IMR-90 (cell line): ENCODE results near the gene HLA-DPA1. TPM values are rescaled to one million over a fixed set of nuclear protein-coding genes. Genes with fewer than 3 reads are reported as not detected.

ENCODE experiments used
- ATAC-seq: fragments of 200-7000 bp; cut with Tn5 transposase; 2 replicates; pipeline ENCODE4 v1.9.1; 2020; ENCODE audit warnings: low read depth, mild to moderate bottlenecking, moderate library complexity
- BruUV-seq: library from RNA; stranded (reverse); fragments of 400-500 nt; replicated peaks from 2 replicates; lab custom pipeline; 2021; lab: Mats Ljungman, UMichigan
- CTCF ChIA-PET: fragments of 300-600 bp; formaldehyde crosslinking; extraction: SDS; loops from one replicate; lab custom pipeline; 2021; ENCODE audit warnings: antibody characterized with exemption; lab: Yijun Ruan, JAX
- POLR2A ChIA-PET: fragments of 300-600 bp; sonication (Branson Sonifier 250); formaldehyde crosslinking; loops from one replicate; lab custom pipeline; 2022; ENCODE audit warnings: antibody characterized with exemption; ENCODE audit not compliant: unreplicated experiment; lab: Charles Lee
- DNase-seq: peaks from one replicate; pipeline ENCODE4 v3.0.0; 2013
- H2AFZ ChIP-seq: replicated peaks from 2 replicates; pipeline ENCODE3; 2013; ENCODE audit warnings: low read length, mild to moderate bottlenecking; ENCODE audit not compliant: poor library complexity
- H2AK5ac ChIP-seq: 2 replicates; pipeline ENCODE4 v1.6.1; 2013; ENCODE audit warnings: low read depth, low read length, inconsistent platforms
- H2AK9ac ChIP-seq: replicated peaks from 2 replicates; pipeline ENCODE3; 2013; ENCODE audit warnings: mild to moderate bottlenecking, low read depth, low read length, moderate library complexity; ENCODE audit not compliant: poor library complexity
- H2BK120ac ChIP-seq: 2 replicates; pipeline ENCODE4 v1.6.1; 2013; ENCODE audit warnings: low read depth, low read length, inconsistent platforms
- H2BK15ac ChIP-seq: 3 replicates; pipeline ENCODE4 v1.6.1; 2013; ENCODE audit warnings: low read depth, low read length, inconsistent platforms
- H2BK20ac ChIP-seq: 2 replicates; pipeline ENCODE4 v1.6.1; 2013; ENCODE audit warnings: low read depth, mild to moderate bottlenecking, inconsistent platforms, low read length, moderate library complexity
- H2BK5ac ChIP-seq: 2 replicates; pipeline ENCODE4 v1.6.1; 2013; ENCODE audit warnings: mild to moderate bottlenecking, low read depth, low read length, inconsistent platforms; ENCODE audit not compliant: poor library complexity, severe bottlenecking
- H3K14ac ChIP-seq: replicated peaks from 2 replicates; pipeline ENCODE4 v1.6.1; 2013; ENCODE audit warnings: low read depth, low read length, inconsistent platforms
- H3K18ac ChIP-seq: 2 replicates; pipeline ENCODE4 v1.6.1; 2013; ENCODE audit warnings: low read depth, low read length, control low read depth
- H3K23ac ChIP-seq: 2 replicates; pipeline ENCODE4 v1.6.1; 2013; ENCODE audit warnings: low read depth, low read length, inconsistent platforms
- H3K27ac ChIP-seq: 2 replicates; pipeline ENCODE4 v1.5.1; 2013; ENCODE audit warnings: mild to moderate bottlenecking, control low read depth, low read length; ENCODE audit not compliant: insufficient read depth
- H3K27me3 ChIP-seq: 2 replicates; pipeline ENCODE4 v1.6.1; 2013; ENCODE audit warnings: low read length; ENCODE audit not compliant: control insufficient read depth, insufficient read depth
- H3K36me3 ChIP-seq: 2 replicates; pipeline ENCODE4 v1.6.1; 2013; ENCODE audit warnings: low read length, mixed read lengths; ENCODE audit not compliant: control insufficient read depth, insufficient read depth
- H3K4ac ChIP-seq: 2 replicates; pipeline ENCODE4 v1.6.1; 2013; ENCODE audit warnings: low read depth, low read length, inconsistent platforms
- H3K4me1 ChIP-seq: 2 replicates; pipeline ENCODE4 v1.6.1; 2013; ENCODE audit warnings: low read length, mixed read lengths; ENCODE audit not compliant: control insufficient read depth, insufficient read depth
- H3K4me2 ChIP-seq: 2 replicates; pipeline ENCODE4 v1.6.1; 2013; ENCODE audit warnings: low read depth, mild to moderate bottlenecking, control low read depth, low read length, moderate library complexity
- H3K4me3 ChIP-seq: 2 replicates; pipeline ENCODE4 v1.5.1; 2013; ENCODE audit warnings: low read depth, mild to moderate bottlenecking, control low read depth, low read length, moderate library complexity; ENCODE audit not compliant: insufficient read depth
- H3K56ac ChIP-seq: 2 replicates; pipeline ENCODE4 v1.6.1; 2013; ENCODE audit warnings: low read length, inconsistent platforms; ENCODE audit not compliant: insufficient read depth; ENCODE audit errors: extremely low read depth
- H3K79me1 ChIP-seq, 2 experiments: 2 replicates each; pipeline ENCODE4 v1.6.1; 2013; ENCODE audit warnings: low read length in 2 of 2, inconsistent platforms in 1 of 2, low read depth in 1 of 2
- H3K9ac ChIP-seq: 2 replicates; pipeline ENCODE4 v1.6.1; 2013; ENCODE audit warnings: low read depth, low read length, control low read depth
- H3K9me1 ChIP-seq: 2 replicates; pipeline ENCODE4 v1.6.1; 2013; ENCODE audit warnings: low read length, inconsistent platforms; ENCODE audit not compliant: insufficient read depth
- H3K9me3 ChIP-seq: 2 replicates; pipeline ENCODE4 v1.6.1; 2013; ENCODE audit warnings: low read length; ENCODE audit not compliant: control insufficient read depth, insufficient read depth
- H4K20me1 ChIP-seq: 2 replicates; pipeline ENCODE4 v1.6.1; 2013; ENCODE audit warnings: low read length, inconsistent platforms; ENCODE audit not compliant: insufficient read depth
- H4K5ac ChIP-seq: 2 replicates; pipeline ENCODE4 v1.6.1; 2013; ENCODE audit warnings: mild to moderate bottlenecking, low read depth, low read length, control low read depth
- H4K8ac ChIP-seq, 2 experiments: 2 replicates each; pipeline ENCODE4 v1.6.1; 2013; ENCODE audit warnings: low read depth in 2 of 2, low read length in 2 of 2, control low read depth in 1 of 2, inconsistent platforms in 1 of 2
- H4K91ac ChIP-seq: 2 replicates; pipeline ENCODE4 v1.6.1; 2013; ENCODE audit warnings: low read depth, low read length, inconsistent platforms; ENCODE audit not compliant: insufficient read depth
- BHLHE40 ChIP-seq: fragments of 150-350 bp; IDR thresholded peaks from 2 replicates; pipeline ENCODE4 v1.6.1; 2016; ENCODE audit warnings: mild to moderate bottlenecking, low read depth, low read length
- ELK1 ChIP-seq: fragments of 150-350 bp; IDR thresholded peaks from 2 replicates; pipeline ENCODE4 v1.6.1; 2016; ENCODE audit warnings: low read depth, mild to moderate bottlenecking, low read length, moderate library complexity, borderline replicate concordance
- MAFK ChIP-seq: IDR thresholded peaks from 2 replicates; pipeline ENCODE4 v1.6.1; 2012; ENCODE audit warnings: low read depth, low read length, improper control_type of control experiment
- MAZ ChIP-seq: IDR thresholded peaks from 2 replicates; pipeline ENCODE4 v1.6.1; 2012; ENCODE audit warnings: low read depth, mild to moderate bottlenecking, low read length, improper control_type of control experiment, moderate library complexity, borderline replicate concordance
- NFE2L2 ChIP-seq: fragments of 150-350 bp; IDR thresholded peaks from 2 replicates; pipeline ENCODE4 v1.6.1; 2016; ENCODE audit warnings: low read depth, mild to moderate bottlenecking, low read length
- RAD21 ChIP-seq: IDR thresholded peaks from 2 replicates; pipeline ENCODE4 v1.6.1; 2012; ENCODE audit warnings: low read length, improper control_type of control experiment
- RFX5 ChIP-seq: IDR thresholded peaks from 2 replicates; pipeline ENCODE4 v1.8.0; 2012; ENCODE audit warnings: low read depth, mild to moderate bottlenecking, low read length, moderate library complexity
- SMC3 ChIP-seq: fragments of 150-350 bp; IDR thresholded peaks from 2 replicates; pipeline ENCODE4 v1.6.1; 2016; ENCODE audit warnings: low read depth, mild to moderate bottlenecking, antibody characterized with exemption, low read length, moderate library complexity
- USF2 ChIP-seq: fragments of 150-350 bp; IDR thresholded peaks from 2 replicates; pipeline ENCODE4 v1.6.1; 2017; ENCODE audit warnings: mild to moderate bottlenecking, antibody characterized with exemption, low read length, low read depth
- WGBS, 2 experiments: methylation state at CpG; one replicate each; pipeline versions ENCODE4 v1.1.5 to v1.1.7; 2013; ENCODE audit warnings: missing lambda C conversion rate in 2 of 2; ENCODE audit not compliant: insufficient read length in 1 of 2; ENCODE audit errors: extremely low coverage in 2 of 2; 5-methylcytosine and 5-hydroxymethylcytosine counted together
- dilution Hi-C: fragments of 300-500 bp; cut with HindIII; formaldehyde crosslinking; loops from one replicate; pipeline ENCODE4 v1.14.3; 2018; ENCODE audit warnings: low sequenced_read_pairs; ENCODE audit not compliant: unreplicated experiment
- in situ Hi-C: fragments of 300-500 bp; cut with MboI; formaldehyde crosslinking; loops from 3 replicates; pipeline ENCODE4 v1.14.3; 2019; ENCODE audit warnings: low sequenced_read_pairs, inconsistent platforms, mixed read lengths
- intact Hi-C: fragments of 100-400 bp; cut with micrococcal nuclease; formaldehyde crosslinking; loops from 2 replicates; pipeline ENCODE4 v1.10.0; 2022
- polyA plus RNA-seq, 3 experiments: library from polyadenylated mRNA; depleted of rRNA; stranded (reverse); fragments of >200 nt; gene quantifications; 2 replicates each; pipeline ENCODE4 v1.2.3, GENCODE V29; 2012; ENCODE audit warnings: low replicate concordance in 1 of 3
- total RNA-seq: library from RNA; depleted of rRNA; stranded (reverse); fragments of >200 nt; gene quantifications from 2 replicates; pipeline ENCODE4 v1.2.3, GENCODE V29; 2012
- TF ChIP-seq, protein P1 (sequence below): conservative IDR thresholded peaks from 2 replicates; pipeline ENCODE4 v1.5.1; 2012; ENCODE audit warnings: mild to moderate bottlenecking, low read depth, low read length, improper control_type of control experiment

HLA-DPA1 gene
- total and polyA plus RNA-seq, 2 of the 4 experiments (the other 2 are of a cell fraction): not detected

DNA sequence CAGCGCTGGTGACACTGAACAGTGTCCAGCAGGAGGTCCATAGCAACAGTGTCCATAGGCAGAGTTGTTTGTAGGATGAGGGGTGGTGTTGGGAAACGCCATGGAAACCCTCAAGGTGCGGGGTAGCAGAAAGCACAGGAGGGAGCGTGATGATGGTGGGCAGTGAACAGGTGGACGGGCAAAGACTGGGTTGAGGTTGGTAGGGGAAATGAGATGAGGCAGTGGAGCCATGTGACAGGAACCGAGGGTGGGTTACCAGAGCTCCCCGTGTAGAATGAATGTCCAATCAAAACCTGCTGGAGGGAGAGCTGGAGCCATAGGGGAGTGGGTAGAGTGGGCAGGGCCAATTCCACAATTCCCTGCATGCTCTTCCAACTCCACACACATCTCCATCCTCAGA, 40.3 kb upstream of the HLA-DPA1 start:
- Histone ChIP-seq H3K36me3 (no peaks in the 10 kb centered on the region), H4K91ac (no peak overlapping the region), H3K4me2 (no peak overlapping the region), H3K4me3 (no peak overlapping the region), H2BK20ac (no peak overlapping the region), H3K9me1 (no peaks in the 10 kb centered on the region), H3K27me3 (peaks cover 38% of the 10 kb centered on the region), H3K27ac (no peak overlapping the region), H3K18ac (no peak overlapping the region), H3K23ac (no peak overlapping the region), H2BK15ac (no peak overlapping the region), H2AK9ac (no peak overlapping the region), H3K56ac (no peak overlapping the region), H3K14ac (no peak overlapping the region), H2AFZ (no peak overlapping the region), H2AK5ac (no peak overlapping the region), H2BK120ac (no peak overlapping the region), H4K20me1 (no peaks in the 10 kb centered on the region), H4K8ac (no peak overlapping the region), H3K4me1 (no peaks in the 10 kb centered on the region; the same call in 1 of the 2 replicates), H4K5ac (no peak overlapping the region), H3K9ac (no peak overlapping the region), H2BK5ac (no peak overlapping the region), H3K79me1 (no peaks in the 10 kb centered on the region), H3K9me3 (no peaks in the 10 kb centered on the region), H3K4ac (no peak overlapping the region)
- in situ Hi-C loops (no loop called here), dilution Hi-C loops (no loop called here), intact Hi-C loops (no loop called here)
- ATAC-seq (no peak), DNase-seq (no peak)
- TF ChIP-seq NFE2L2 (no peak), USF2 (no peak), MAZ (no peak), BHLHE40 (no peak), RFX5 (no peak), MAFK (no peak), ELK1 (no peak), SMC3 (no peak), RAD21 (no peak)
- TF ChIP-seq, protein P1, sequence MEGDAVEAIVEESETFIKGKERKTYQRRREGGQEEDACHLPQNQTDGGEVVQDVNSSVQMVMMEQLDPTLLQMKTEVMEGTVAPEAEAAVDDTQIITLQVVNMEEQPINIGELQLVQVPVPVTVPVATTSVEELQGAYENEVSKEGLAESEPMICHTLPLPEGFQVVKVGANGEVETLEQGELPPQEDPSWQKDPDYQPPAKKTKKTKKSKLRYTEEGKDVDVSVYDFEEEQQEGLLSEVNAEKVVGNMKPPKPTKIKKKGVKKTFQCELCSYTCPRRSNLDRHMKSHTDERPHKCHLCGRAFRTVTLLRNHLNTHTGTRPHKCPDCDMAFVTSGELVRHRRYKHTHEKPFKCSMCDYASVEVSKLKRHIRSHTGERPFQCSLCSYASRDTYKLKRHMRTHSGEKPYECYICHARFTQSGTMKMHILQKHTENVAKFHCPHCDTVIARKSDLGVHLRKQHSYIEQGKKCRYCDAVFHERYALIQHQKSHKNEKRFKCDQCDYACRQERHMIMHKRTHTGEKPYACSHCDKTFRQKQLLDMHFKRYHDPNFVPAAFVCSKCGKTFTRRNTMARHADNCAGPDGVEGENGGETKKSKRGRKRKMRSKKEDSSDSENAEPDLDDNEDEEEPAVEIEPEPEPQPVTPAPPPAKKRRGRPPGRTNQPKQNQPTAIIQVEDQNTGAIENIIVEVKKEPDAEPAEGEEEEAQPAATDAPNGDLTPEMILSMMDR: no peak
- ChIA-PET CTCF (interaction anchor here (1.1 kb wide), 1 partner anchor 135 kb away, joined by 6 read pairs; no protein-coding TSS in a partner anchor), POLR2A (no interaction called here)
- no TSS peak for BruUV-seq
- 42% methylated on average over 5 of the region's 7 CpGs; no CpG with 5 or more reads in 1 of the 2 experiments for whole genome bisulfite sequencing, 2 experiments
